Activated CD8-positive, alpha-beta T cell treated with anti-CD3 and anti-CD28 coated beads, Interleukin-2, amount 10 ng/mL, durations not matched to agents 7 days and 5 days (primary cell): ENCODE measurements around the gene RCVRN. TPM values are rescaled to one million over a fixed set of nuclear protein-coding genes. Genes with fewer than 3 reads are reported as not detected.
A peak's percentile ranks its signal among the peaks of the same experiment; 100 is the strongest.

Experiments used
- ATAC-seq: fragments of 150-1000 bp; cut with Tn5 transposase; one replicate; pipeline ENCODE4 v1.10.0; 2021; ENCODE audit warnings: moderate library complexity
- CTCF ChIA-PET: fragments of 350-600 bp; sonication (Branson Sonifier 250); formaldehyde crosslinking; loops from one replicate; lab custom pipeline; 2021; ENCODE audit warnings: antibody characterized with exemption; lab: Charles Lee
- POLR2A ChIA-PET: fragments of 350-600 bp; sonication (Branson Sonifier 250); formaldehyde crosslinking; loops from one replicate; lab custom pipeline; 2021; ENCODE audit warnings: antibody characterized with exemption; lab: Charles Lee
- DNase-seq: peaks from one replicate; pipeline ENCODE4 v3.0.0-alpha.2; 2020
- H3K27ac Mint-ChIP-seq: one replicate; pipeline ENCODE4 v1.8.0; 2021; ENCODE audit warnings: mild to moderate bottlenecking, mixed read lengths
- H3K27me3 Mint-ChIP-seq: one replicate; pipeline ENCODE4 v1.8.0; 2021; ENCODE audit warnings: low read depth, mixed read lengths
- H3K36me3 Mint-ChIP-seq: one replicate; pipeline ENCODE4 v1.8.0; 2021; ENCODE audit warnings: low read depth, mixed read lengths
- H3K4me1 Mint-ChIP-seq: one replicate; pipeline ENCODE4 v1.8.0; 2021; ENCODE audit warnings: low read depth, mixed read lengths
- H3K4me3 Mint-ChIP-seq: one replicate; pipeline ENCODE4 v1.8.0; 2021; ENCODE audit warnings: mild to moderate bottlenecking, mixed read lengths
- H3K9me3 Mint-ChIP-seq: one replicate; pipeline ENCODE4 v1.8.0; 2022; ENCODE audit warnings: mixed read lengths; ENCODE audit not compliant: insufficient read depth
- total RNA-seq, 2 experiments: library from RNA; stranded (reverse); gene quantifications; one replicate each; pipeline ENCODE4 v1.2.3, GENCODE V29; 2021

The RCVRN gene
- total RNA-seq, 2 experiments from 2014 or later, result not detected

DNA sequence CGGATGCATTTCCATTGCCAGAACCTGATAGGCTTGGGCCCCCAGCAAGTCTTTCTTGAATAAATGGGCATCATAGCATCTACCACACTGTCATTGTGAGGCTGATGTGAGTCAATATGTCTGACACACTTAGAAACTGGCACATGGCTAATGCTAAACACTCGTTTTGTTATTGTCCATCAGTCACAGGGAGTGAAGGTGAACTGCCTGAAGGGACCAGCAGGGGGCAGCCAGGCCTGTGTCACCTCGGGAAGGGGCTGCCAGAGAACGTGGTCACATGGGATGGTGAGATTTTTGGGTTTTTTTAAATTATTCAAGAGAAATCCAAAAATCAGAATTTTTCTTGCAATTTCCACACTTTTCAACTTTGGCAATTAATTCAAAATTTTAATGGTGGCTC, 831 bp upstream of the RCVRN start:
- CTCF ChIA-PET, result no interaction called here
- no peak overlapping the region for H3K4me3 Mint-ChIP-seq
- no peaks in the 10 kb centered on the region for H3K9me3 Mint-ChIP-seq
- ATAC-seq, result peak; percentile 58
- peak; percentile 30 for DNase-seq
- no peak overlapping the region for H3K27ac Mint-ChIP-seq
- H3K36me3 Mint-ChIP-seq, result no peaks in the 10 kb centered on the region
- POLR2A ChIA-PET, result interaction anchor here (0.6 kb wide), 1 partner anchor 319 kb away, joined by 4 read pairs; no protein-coding TSS in a partner anchor
- no peaks in the 10 kb centered on the region for H3K27me3 Mint-ChIP-seq
- H3K4me1 Mint-ChIP-seq, result no peaks in the 10 kb centered on the region

DNA sequence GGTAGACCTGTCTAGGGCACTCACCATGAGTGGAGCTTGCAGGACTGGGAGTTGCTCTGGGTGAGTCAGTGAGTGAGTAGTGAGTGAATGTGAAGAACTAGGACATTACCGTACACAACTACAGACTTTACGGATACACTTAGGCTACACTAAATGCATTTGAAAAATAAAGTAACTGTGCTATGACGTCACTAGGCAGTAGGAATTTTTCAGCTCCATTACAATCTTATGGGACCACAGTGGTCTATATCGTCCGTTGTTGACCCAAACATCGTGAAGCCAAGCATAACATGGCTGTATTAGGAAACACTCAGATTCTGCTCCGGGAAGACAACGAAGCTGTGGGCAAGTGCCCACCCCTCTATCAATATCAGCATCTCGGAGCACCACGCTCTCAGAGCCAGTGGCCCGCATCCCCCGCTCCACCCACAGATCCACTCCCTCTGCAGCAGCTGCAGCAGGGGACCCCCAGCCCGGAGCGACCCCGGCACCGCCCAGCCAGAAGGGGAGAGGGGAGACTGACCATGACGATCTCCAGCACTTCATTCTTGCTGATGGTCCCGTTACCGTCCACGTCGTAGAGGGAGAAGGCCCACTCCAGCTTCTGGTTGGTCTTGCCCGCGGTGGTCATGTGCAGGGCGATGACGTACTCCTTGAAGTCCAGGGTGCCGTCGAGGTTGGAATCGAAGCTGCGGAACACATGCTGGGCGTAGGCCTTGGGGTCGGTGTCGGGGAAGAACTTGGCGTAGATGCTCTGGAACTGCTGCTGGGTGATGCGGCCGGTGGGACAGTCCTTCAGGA, 594 bp downstream of the RCVRN start:
- H3K36me3 Mint-ChIP-seq, result no peaks in the 10 kb centered on the region
- DNase-seq (no peak), ATAC-seq (no peak)
- H3K27ac Mint-ChIP-seq, result no peak overlapping the region
- no peaks in the 10 kb centered on the region for H3K27me3 Mint-ChIP-seq
- no peaks in the 10 kb centered on the region for H3K9me3 Mint-ChIP-seq
- POLR2A ChIA-PET, result no interaction called here
- H3K4me1 Mint-ChIP-seq, result no peaks in the 10 kb centered on the region
- CTCF ChIA-PET, result no interaction called here
- H3K4me3 Mint-ChIP-seq, result no peak overlapping the region

DNA sequence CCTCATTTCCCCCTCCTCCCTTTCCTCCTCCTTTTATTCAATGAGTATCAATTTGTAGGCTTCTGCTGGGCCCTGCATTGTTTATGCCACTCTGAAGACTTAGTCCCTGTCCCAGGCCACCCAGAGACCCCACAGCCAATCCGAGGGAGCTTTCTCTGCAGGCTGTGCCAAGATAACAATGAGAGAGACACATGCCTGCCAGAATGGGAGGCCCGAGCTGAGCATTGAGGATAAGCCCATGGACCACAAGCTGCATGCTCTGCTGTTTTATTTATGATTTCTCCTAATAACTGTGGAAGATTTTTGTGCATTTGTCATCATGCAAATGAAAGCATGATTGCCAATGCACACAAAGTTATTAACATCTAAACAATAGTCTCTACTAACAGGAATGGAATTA, 3.0 kb downstream of the RCVRN start:
- Mint-ChIP-seq H3K27me3 (no peaks in the 10 kb centered on the region), H3K27ac (no peak overlapping the region), H3K4me3 (no peak overlapping the region), H3K36me3 (no peaks in the 10 kb centered on the region), H3K9me3 (no peaks in the 10 kb centered on the region), H3K4me1 (no peaks in the 10 kb centered on the region)
- CTCF ChIA-PET, result no interaction called here
- DNase-seq (no peak), ATAC-seq (no peak)
- POLR2A ChIA-PET, result no interaction called here

DNA sequence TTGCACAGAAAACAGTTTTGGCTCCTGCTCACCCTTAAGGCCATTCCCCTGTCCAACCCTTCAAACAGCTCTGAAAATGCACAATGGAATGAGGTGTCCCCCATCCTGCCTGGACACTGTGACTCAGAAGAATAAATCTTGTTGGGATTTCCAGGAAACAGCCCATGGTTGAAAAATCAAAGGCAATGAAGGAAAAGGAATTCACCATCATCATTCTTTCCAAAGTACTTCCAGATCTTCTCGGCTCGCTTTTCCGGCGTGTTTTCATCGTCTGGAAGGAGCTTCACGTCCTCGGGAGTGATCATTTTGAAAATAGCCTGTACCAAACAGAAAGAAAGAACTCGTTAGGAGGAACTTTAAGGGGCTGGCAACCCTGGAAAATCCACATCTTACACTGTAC, 4.3 kb downstream of the RCVRN start:
- no peaks in the 10 kb centered on the region for H3K27me3 Mint-ChIP-seq
- no peak overlapping the region for H3K4me3 Mint-ChIP-seq
- no peaks in the 10 kb centered on the region for H3K9me3 Mint-ChIP-seq
- ATAC-seq (no peak), DNase-seq (no peak)
- no peaks in the 10 kb centered on the region for H3K36me3 Mint-ChIP-seq
- H3K27ac Mint-ChIP-seq, result no peak overlapping the region
- ChIA-PET CTCF (no interaction called here), POLR2A (no interaction called here)
- H3K4me1 Mint-ChIP-seq, result no peaks in the 10 kb centered on the region

DNA sequence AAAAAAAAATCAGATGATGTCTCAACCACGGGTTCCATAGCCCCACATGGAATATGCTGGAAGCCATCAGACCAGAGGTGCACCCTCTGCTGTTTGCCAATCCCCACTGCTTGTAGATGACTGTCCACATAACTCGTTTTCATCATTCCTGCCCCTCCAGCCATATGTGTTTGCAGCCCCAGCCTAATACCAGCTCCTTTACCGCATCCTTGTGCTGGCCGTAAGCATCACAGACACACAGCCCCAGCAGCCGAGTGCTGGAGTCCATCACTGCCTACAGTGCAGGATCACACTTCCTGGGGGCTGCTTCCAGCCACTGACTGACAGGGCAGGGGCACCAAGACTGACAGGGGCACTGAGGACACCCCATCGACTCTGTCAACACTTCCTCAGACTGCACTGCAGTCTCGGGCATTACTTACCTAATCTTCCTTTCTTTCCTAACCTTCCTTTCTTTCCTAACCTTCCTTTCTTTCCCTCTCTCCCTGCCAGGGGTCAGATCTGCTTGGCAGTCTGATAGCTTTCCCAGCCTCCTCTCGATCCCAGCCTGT, 5.0 kb downstream of the RCVRN start:
- Mint-ChIP-seq H3K36me3 (no peaks in the 10 kb centered on the region), H3K27me3 (no peaks in the 10 kb centered on the region), H3K4me1 (no peaks in the 10 kb centered on the region), H3K27ac (no peak overlapping the region), H3K9me3 (no peaks in the 10 kb centered on the region), H3K4me3 (no peak overlapping the region)
- CTCF ChIA-PET, result no interaction called here
- ATAC-seq, result no peak
- POLR2A ChIA-PET, result no interaction called here
- no peak for DNase-seq

DNA sequence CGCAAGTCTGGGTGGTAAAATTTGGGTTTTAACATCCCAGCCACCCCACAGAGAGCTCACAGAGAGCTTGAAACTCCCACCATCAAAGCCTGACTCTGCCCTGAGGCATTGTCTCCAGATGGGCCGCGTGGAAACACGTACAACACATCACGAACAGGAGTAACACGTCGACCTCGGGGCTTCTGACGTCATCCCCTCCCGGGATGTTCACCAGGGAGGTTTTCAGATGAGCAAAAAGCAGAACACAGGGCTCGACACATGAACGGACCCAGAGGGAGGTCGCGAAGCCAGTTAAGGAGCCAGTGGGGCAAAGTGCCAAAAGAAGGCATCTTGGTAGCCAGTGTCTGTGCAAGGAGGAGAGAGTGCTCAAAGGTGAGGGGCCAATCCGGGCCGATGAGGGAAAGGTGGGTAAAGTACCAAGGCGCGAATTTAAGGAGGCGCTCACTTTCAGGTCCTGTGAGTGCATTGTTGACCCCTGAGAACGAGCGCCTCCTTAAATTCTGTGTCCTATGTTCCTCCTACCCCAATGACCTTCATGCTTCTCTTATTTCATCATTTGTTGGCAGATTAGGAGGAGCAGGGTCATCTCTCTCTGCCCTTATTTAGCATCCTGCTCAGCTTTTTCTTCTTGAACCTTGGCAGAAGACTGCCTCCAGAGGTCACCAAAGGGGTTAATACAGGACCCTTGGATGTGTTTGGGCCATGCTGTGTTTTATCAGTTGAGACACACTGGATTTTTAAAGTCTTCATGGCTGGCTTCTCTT, 5.6 kb downstream of the RCVRN start:
- Mint-ChIP-seq H3K27me3 (no peaks in the 10 kb centered on the region), H3K36me3 (no peaks in the 10 kb centered on the region), H3K27ac (no peak overlapping the region), H3K4me3 (no peak overlapping the region), H3K4me1 (no peaks in the 10 kb centered on the region), H3K9me3 (no peaks in the 10 kb centered on the region)
- ChIA-PET CTCF (no interaction called here), POLR2A (no interaction called here)
- no peak for DNase-seq
- ATAC-seq, result no peak

DNA sequence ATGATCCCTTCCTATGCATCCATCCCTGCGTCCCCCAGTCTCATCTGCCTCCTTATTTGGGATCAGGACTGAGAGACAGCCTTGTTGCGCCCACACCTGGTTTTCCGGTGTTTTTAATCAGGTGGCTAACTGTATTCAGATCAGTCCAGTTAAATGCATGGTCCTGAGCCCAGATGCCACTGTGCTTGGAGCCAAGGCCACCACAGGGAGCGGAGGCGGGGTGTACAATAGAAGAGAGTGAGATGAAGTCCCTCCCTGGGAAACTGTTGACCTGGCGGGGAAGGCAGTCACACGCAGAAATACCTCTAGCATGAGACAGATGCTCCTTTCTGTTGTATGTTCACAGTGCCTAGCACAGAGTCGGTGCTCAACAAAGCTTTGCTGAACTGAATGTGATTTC, 6.3 kb downstream of the RCVRN start:
- no peak overlapping the region for H3K27ac Mint-ChIP-seq
- ChIA-PET POLR2A (no interaction called here), CTCF (no interaction called here)
- H3K36me3 Mint-ChIP-seq, result no peaks in the 10 kb centered on the region
- DNase-seq (no peak), ATAC-seq (no peak)
- no peaks in the 10 kb centered on the region for H3K9me3 Mint-ChIP-seq
- H3K4me3 Mint-ChIP-seq, result no peak overlapping the region
- H3K27me3 Mint-ChIP-seq, result no peaks in the 10 kb centered on the region
- H3K4me1 Mint-ChIP-seq, result no peaks in the 10 kb centered on the region

DNA sequence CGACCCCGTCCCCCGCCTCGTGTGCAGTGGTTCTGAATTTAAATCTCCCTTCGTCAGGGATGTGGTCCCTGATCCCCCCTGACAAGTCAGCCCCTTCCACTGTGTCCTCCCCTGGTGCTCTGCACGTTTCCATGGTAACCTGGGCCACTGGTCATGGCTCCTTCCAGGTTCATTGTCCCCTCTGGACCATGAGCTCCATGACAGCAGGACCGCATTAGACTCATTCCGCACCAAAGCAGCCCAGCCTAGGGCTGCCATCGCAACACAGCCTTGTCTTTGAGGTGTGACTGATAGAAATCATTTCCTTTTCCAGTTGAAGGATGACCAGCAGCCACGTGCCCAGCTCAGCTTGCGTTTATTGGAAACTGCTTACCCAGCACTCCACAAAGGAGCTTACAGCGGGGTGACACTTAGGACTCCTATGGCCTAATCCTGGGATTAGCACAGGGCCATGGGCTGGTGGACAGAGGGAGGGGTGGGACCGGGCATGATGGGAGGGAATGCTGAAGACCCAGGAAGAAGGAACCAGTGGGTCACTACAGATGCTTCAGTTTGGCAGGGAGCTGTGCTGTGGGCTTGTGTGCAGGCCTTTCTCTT, 7.6 kb downstream of the RCVRN start:
- no peaks in the 10 kb centered on the region for H3K9me3 Mint-ChIP-seq
- no peaks in the 10 kb centered on the region for H3K4me1 Mint-ChIP-seq
- ATAC-seq, result no peak
- DNase-seq, result no peak
- peaks cover 4% of the 10 kb centered on the region for H3K27me3 Mint-ChIP-seq
- ChIA-PET POLR2A (no interaction called here), CTCF (no interaction called here)
- H3K27ac Mint-ChIP-seq, result no peak overlapping the region
- H3K36me3 Mint-ChIP-seq, result no peaks in the 10 kb centered on the region
- H3K4me3 Mint-ChIP-seq, result no peak overlapping the region

DNA sequence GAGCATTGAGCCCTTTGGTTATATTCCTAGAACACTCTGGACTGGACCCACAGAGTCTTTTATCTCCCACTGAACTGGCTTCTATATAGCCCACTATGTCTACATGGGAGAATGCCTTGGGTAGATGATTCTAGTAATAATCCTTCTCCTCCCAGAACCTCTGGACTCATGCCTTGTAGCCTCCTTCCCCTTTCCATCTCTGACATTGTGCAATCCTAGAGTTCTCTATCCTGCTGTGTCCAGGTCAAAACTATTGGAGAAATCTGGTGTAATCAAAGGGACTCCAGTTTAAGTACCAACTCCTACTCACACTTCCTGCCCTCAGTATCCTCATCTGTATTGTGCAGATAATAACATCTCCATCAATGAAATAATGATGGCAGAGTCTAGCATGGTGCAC, 9.1 kb downstream of the RCVRN start:
- CTCF ChIA-PET, result no interaction called here
- ATAC-seq, result no peak
- POLR2A ChIA-PET, result no interaction called here
- peaks cover 4% of the 10 kb centered on the region for H3K27me3 Mint-ChIP-seq
- no peaks in the 10 kb centered on the region for H3K36me3 Mint-ChIP-seq
- no peak for DNase-seq
- H3K4me1 Mint-ChIP-seq, result no peaks in the 10 kb centered on the region
- H3K4me3 Mint-ChIP-seq, result no peak overlapping the region
- H3K27ac Mint-ChIP-seq, result no peak overlapping the region
- H3K9me3 Mint-ChIP-seq, result no peaks in the 10 kb centered on the region

DNA sequence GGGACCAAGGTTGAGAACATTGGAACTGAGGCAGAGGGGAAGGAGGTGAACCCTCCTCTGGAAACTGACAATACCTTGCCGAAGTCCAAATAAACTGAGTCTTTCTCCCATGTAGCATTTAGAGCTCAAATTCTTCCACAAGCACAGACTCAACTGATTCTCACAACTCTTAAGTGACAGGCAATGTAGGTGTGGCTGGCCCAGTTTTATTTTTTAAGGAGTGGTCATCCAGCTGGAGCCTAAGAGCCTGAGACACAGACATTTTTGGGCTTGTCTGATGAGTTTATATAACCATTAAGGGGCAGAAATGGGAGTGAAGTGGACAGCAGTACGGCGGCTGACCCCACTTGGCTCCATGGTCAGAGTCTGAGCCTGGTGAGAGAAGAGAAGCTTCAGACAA, 10.8 kb downstream of the RCVRN start:
- H3K36me3 Mint-ChIP-seq, result no peaks in the 10 kb centered on the region
- peaks cover 4% of the 10 kb centered on the region for H3K27me3 Mint-ChIP-seq
- DNase-seq (no peak), ATAC-seq (no peak)
- no peak overlapping the region for H3K4me3 Mint-ChIP-seq
- POLR2A ChIA-PET, result no interaction called here
- H3K4me1 Mint-ChIP-seq, result no peaks in the 10 kb centered on the region
- H3K9me3 Mint-ChIP-seq, result no peaks in the 10 kb centered on the region
- no peak overlapping the region for H3K27ac Mint-ChIP-seq
- CTCF ChIA-PET, result no interaction called here

DNA sequence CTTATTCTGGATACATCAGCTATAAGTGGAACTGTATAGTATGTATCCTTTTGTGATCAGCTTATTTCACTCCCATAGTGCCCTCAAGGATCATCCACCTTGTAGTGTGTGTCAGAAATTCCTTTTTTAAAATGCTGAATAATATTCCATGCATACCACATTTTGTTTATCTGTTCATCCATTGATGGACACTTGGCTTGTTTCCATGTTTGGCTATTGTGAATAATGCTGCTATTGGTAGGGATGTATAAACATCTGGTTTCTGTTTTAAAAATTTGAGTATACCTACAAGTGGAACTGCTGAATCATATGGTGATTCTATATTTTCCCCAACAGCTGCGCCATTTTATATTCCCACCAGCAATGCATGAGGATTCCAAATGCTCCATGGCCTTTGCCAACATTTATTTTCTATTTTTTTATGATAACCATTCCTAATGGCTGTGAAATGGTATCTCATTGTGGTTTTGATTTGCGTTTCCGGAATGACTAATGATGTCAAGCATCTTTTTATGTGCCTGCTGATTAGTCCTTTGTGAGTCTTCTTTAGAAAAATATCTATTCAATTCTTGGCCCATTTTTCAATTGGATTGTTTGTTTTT, 11.6 kb downstream of the RCVRN start:
- DNase-seq (no peak), ATAC-seq (no peak)
- H3K27me3 Mint-ChIP-seq, result peaks cover 4% of the 10 kb centered on the region
- no peaks in the 10 kb centered on the region for H3K9me3 Mint-ChIP-seq
- no peak overlapping the region for H3K27ac Mint-ChIP-seq
- no peaks in the 10 kb centered on the region for H3K4me1 Mint-ChIP-seq
- POLR2A ChIA-PET, result no interaction called here
- H3K36me3 Mint-ChIP-seq, result no peaks in the 10 kb centered on the region
- CTCF ChIA-PET, result no interaction called here
- H3K4me3 Mint-ChIP-seq, result no peak overlapping the region

DNA sequence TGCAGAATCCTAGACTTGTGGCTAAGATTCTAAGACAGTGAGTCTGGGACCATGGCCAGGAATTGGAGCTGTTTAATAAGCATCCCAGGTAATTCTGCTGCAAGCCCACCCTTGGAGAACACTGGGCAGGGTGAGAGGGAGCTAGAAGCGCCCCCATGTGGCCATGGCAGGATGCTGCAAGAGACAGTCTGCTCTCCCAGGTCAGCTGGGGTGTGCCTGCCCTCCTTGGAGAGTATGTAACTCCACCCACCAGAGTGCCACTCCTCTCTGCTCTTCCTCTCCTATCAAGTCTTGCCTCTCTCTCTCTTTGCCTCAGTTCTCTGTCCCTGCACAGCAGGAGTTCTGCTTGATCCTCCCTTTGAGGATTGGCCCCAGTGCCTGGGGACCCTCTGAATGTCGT, 14.9 kb downstream of the RCVRN start:
- no peaks in the 10 kb centered on the region for H3K36me3 Mint-ChIP-seq
- peaks cover 4% of the 10 kb centered on the region for H3K27me3 Mint-ChIP-seq
- DNase-seq (no peak), ATAC-seq (peak; percentile 51)
- ChIA-PET POLR2A (no interaction called here), CTCF (no interaction called here)
- no peaks in the 10 kb centered on the region for H3K4me1 Mint-ChIP-seq
- H3K27ac Mint-ChIP-seq, result no peak overlapping the region
- no peaks in the 10 kb centered on the region for H3K9me3 Mint-ChIP-seq
- no peak overlapping the region for H3K4me3 Mint-ChIP-seq
